ENCODE measurements around the gene STAT5B.
"Not testable (repeated sequence)": the region's sequence is repeated elsewhere in the genome, so short reads cannot be mapped to it uniquely, and the experiment has no call there.

STAT5B gene

GRCh38 chr17:42225646-42226045, 50.5 kb downstream of the STAT5B start:
- DNase-seq: no peak

GRCh38 chr17:42224651-42225050, 51.5 kb downstream of the STAT5B start:
- DNase-seq: no peak

- peak; percentile 10 for DNase-seq
Measured at GRCh38 chr17:42221886-42222745, 54.1 kb downstream of the STAT5B start.

GRCh38 chr17:42219280-42219679, 56.9 kb downstream of the STAT5B start:
- not testable (repeated sequence) for DNase-seq

GRCh38 chr17:42214156-42214555, 62.0 kb downstream of the STAT5B start:
- DNase-seq: no peak

GRCh38 chr17:42212382-42212781, 63.8 kb downstream of the STAT5B start:
- DNase-seq: no peak

- DNase-seq: not testable (repeated sequence)
Measured at GRCh38 chr17:42211921-42212341, 64.3 kb downstream of the STAT5B start.

GRCh38 chr17:42210046-42210445, 66.1 kb downstream of the STAT5B start:
- no peak for DNase-seq

GRCh38 chr17:42206153-42206612, 70.0 kb downstream of the STAT5B start:
- DNase-seq: not testable (repeated sequence)

GRCh38 chr17:42203354-42203753, 72.8 kb downstream of the STAT5B start:
- DNase-seq: no peak

GRCh38 chr17:42202696-42203095, 73.5 kb downstream of the STAT5B start:
- no peak for DNase-seq

- DNase-seq: no peak
Measured at GRCh38 chr17:42202159-42202558, 74.0 kb downstream of the STAT5B start.

- no peak for DNase-seq
Measured at GRCh38 chr17:42201458-42201772, 74.8 kb downstream of the STAT5B start.

- no peak for DNase-seq
Measured at GRCh38 chr17:42200706-42201457, 75.3 kb downstream of the STAT5B start.

GRCh38 chr17:42199416-42200011, 76.7 kb downstream of the STAT5B start:
- DNase-seq: no peak

GRCh38 chr17:42198897-42199296, 77.3 kb downstream of the STAT5B start:
- no peak for DNase-seq

GRCh38 chr17:42197564-42198156, 78.5 kb downstream of the STAT5B start:
- DNase-seq: no peak

GRCh38 chr17:42193969-42194899, 82.0 kb downstream of the STAT5B start, which contains the start of gene GHDC:
GHDC (minus strand) TSS chr17:42194494; CDS start chr17:42193581, 913 bp downstream.
- DNase-seq: peak; percentile 68

- DNase-seq: no peak
Measured at GRCh38 chr17:42193216-42193968, 82.8 kb downstream of the STAT5B start.

- DNase-seq: no peak
Measured at GRCh38 chr17:42192189-42193126, 83.7 kb downstream of the STAT5B start.
